ENCODE data around the gene RPS27. TPM values are rescaled to one million over a fixed set of nuclear protein-coding genes. Genes with fewer than 3 reads are reported as not detected.
A peak's percentile ranks its signal among the peaks of the same experiment; 100 is the strongest.
"Not testable (repeated sequence)": the region's sequence is repeated elsewhere in the genome, so short reads cannot be mapped to it uniquely, and the experiment has no call there.

Gene RPS27

GRCh38 chr1:154019269-154019668 is 28.7 kb downstream of the RPS27 start:
- WGBS, 2 donors (ENCODE audit: extremely low coverage in 2 of 2, insufficient read length in 2 of 2, insufficient replicate concordance in 1 of 2): no CpG with 5 or more reads among the region's 4 CpGs
- no peak overlapping the region for H2BK5ac ChIP-seq (ENCODE audit: low read length)
- no peak overlapping the region for H2AFZ ChIP-seq (ENCODE audit: low read length)
- H3K9ac ChIP-seq (ENCODE audit: low read depth, low read length, poor library complexity): no peak overlapping the region
- H3K14ac ChIP-seq (ENCODE audit: low read length): no peak overlapping the region
- H2BK12ac ChIP-seq (ENCODE audit: low read length): no peak overlapping the region
- H4K8ac ChIP-seq (ENCODE audit: low read depth, low read length): no peak overlapping the region
- no peak overlapping the region for H3K4me3 ChIP-seq (ENCODE audit: low read length in 2 of 2)
- no peak overlapping the region for H3K18ac ChIP-seq (ENCODE audit: low read length)
- H3K27me3 ChIP-seq (ENCODE audit: control insufficient read depth in 3 of 3, insufficient read depth in 3 of 3, low read depth in 1 of 3, low read length in 3 of 3): no peaks in the 10 kb centered on the region
- H3K4ac ChIP-seq (ENCODE audit: low read length): no peak overlapping the region
- H3K27ac ChIP-seq (replicated peaks; ENCODE audit: low read length): no peak overlapping the region
- H3K4me2 ChIP-seq (ENCODE audit: insufficient read depth, low read length, poor library complexity, severe bottlenecking): no peak overlapping the region
- no peaks in the 10 kb centered on the region for H3K4me1 ChIP-seq (ENCODE audit: control insufficient read depth in 2 of 2, insufficient read depth in 1 of 2, low read depth in 1 of 2, low read length in 2 of 2)
- no peak overlapping the region for H2AK5ac ChIP-seq (ENCODE audit: low read depth, low read length)
- no peaks in the 10 kb centered on the region for H3K9me3 ChIP-seq (replicated peaks in 1 of 2; ENCODE audit: control insufficient read depth in 2 of 2, insufficient read depth in 1 of 2, low read depth in 1 of 2, low read length in 2 of 2)
- H4K91ac ChIP-seq (ENCODE audit: low read depth, low read length, poor library complexity): no peak overlapping the region
- H2BK15ac ChIP-seq (ENCODE audit: low read length): no peak overlapping the region
- no peak overlapping the region for H3K23ac ChIP-seq (ENCODE audit: low read depth, low read length, poor library complexity)
- H3K79me1 ChIP-seq (ENCODE audit: low read depth, low read length): no peaks in the 10 kb centered on the region
- H2BK120ac ChIP-seq (ENCODE audit: low read depth, low read length): no peak overlapping the region
- DNase-seq (ENCODE audit: low spot score): no peak
- H3K36me3 ChIP-seq (replicated peaks in 1 of 2; ENCODE audit: control insufficient read depth in 2 of 2, insufficient read depth in 2 of 2, low read length in 2 of 2): no peaks in the 10 kb centered on the region

DNA sequence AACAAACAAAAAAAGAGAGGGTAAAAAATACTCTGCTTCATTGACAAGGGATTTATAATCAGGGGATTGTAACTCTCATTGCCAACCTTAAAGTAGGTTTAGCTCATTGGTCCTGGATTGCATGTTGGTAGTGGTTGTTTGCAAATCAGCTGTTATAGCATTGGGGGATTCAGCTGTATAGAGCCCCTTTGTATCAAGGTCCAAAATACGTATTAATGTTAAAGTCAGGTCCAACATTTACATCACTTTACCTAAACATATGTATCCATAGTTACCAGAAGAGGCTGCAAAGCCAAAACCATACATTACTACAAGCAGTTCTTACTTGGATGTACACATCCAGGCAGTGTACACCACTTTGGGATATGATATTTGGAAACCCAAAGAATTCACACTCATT is 29.4 kb downstream of the RPS27 start:
- no CpG with 5 or more reads among the region's 1 CpG for WGBS, 2 donors (ENCODE audit: extremely low coverage in 2 of 2, insufficient read length in 2 of 2, insufficient replicate concordance in 1 of 2)
- H3K9ac ChIP-seq (ENCODE audit: low read depth, low read length, poor library complexity): no peak overlapping the region
- H2AK5ac ChIP-seq (ENCODE audit: low read depth, low read length): no peak overlapping the region
- H3K4me1 ChIP-seq (ENCODE audit: control insufficient read depth in 2 of 2, insufficient read depth in 1 of 2, low read depth in 1 of 2, low read length in 2 of 2): no peaks in the 10 kb centered on the region
- H3K27me3 ChIP-seq (ENCODE audit: control insufficient read depth in 3 of 3, insufficient read depth in 3 of 3, low read depth in 1 of 3, low read length in 3 of 3): no peaks in the 10 kb centered on the region
- no peak overlapping the region for H3K14ac ChIP-seq (ENCODE audit: low read length)
- H2BK12ac ChIP-seq (ENCODE audit: low read length): no peak overlapping the region
- no peak overlapping the region for H3K27ac ChIP-seq (replicated peaks; ENCODE audit: low read length)
- no peak for DNase-seq (ENCODE audit: low spot score)
- H4K8ac ChIP-seq (ENCODE audit: low read depth, low read length): no peak overlapping the region
- H3K18ac ChIP-seq (ENCODE audit: low read length): no peak overlapping the region
- H2BK120ac ChIP-seq (ENCODE audit: low read depth, low read length): no peak overlapping the region
- H3K4me3 ChIP-seq (ENCODE audit: low read length in 2 of 2): no peak overlapping the region
- H3K4me2 ChIP-seq (ENCODE audit: insufficient read depth, low read length, poor library complexity, severe bottlenecking): no peak overlapping the region
- H2BK5ac ChIP-seq (ENCODE audit: low read length): no peak overlapping the region
- no peaks in the 10 kb centered on the region for H3K36me3 ChIP-seq (replicated peaks in 1 of 2; ENCODE audit: control insufficient read depth in 2 of 2, insufficient read depth in 2 of 2, low read length in 2 of 2)
- no peak overlapping the region for H3K23ac ChIP-seq (ENCODE audit: low read depth, low read length, poor library complexity)
- no peak overlapping the region for H2BK15ac ChIP-seq (ENCODE audit: low read length)
- H3K4ac ChIP-seq (ENCODE audit: low read length): no peak overlapping the region
- H4K91ac ChIP-seq (ENCODE audit: low read depth, low read length, poor library complexity): no peak overlapping the region
- H3K9me3 ChIP-seq (replicated peaks in 1 of 2; ENCODE audit: control insufficient read depth in 2 of 2, insufficient read depth in 1 of 2, low read depth in 1 of 2, low read length in 2 of 2): no peaks in the 10 kb centered on the region
- no peaks in the 10 kb centered on the region for H3K79me1 ChIP-seq (ENCODE audit: low read depth, low read length)
- H2AFZ ChIP-seq (ENCODE audit: low read length): no peak overlapping the region

DNA sequence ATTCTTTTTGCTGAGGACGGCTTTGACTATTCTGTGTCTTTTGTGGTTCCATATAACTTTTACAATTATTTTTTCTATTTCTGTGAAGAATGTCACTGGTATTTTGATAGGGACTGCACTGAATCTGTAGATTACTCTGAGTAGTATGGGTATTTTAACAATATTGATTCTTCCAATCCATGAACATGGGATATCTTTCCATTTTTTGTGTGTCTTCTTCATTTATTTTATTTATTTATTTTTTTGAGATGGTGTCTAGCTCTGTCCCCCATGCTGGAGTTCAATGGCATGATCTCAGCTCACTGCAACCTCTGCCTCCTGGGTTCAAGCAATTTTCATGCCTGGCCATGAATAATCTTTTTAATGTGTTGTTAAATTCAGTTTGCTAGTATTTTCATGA is 43.1 kb downstream of the RPS27 start:
- H2BK5ac ChIP-seq (ENCODE audit: low read length); H2BK120ac ChIP-seq (ENCODE audit: low read depth, low read length); DNase-seq (ENCODE audit: low spot score); H2BK12ac ChIP-seq (ENCODE audit: low read length); H4K8ac ChIP-seq (ENCODE audit: low read depth, low read length); H4K91ac ChIP-seq (ENCODE audit: low read depth, low read length, poor library complexity); H3K36me3 ChIP-seq (replicated peaks in 1 of 2; ENCODE audit: control insufficient read depth in 2 of 2, insufficient read depth in 2 of 2, low read length in 2 of 2); H2BK15ac ChIP-seq (ENCODE audit: low read length); H3K4me2 ChIP-seq (ENCODE audit: insufficient read depth, low read length, poor library complexity, severe bottlenecking); H3K18ac ChIP-seq (ENCODE audit: low read length); H3K4ac ChIP-seq (ENCODE audit: low read length); H3K79me1 ChIP-seq (ENCODE audit: low read depth, low read length); H3K27ac ChIP-seq (replicated peaks; ENCODE audit: low read length); H3K9ac ChIP-seq (ENCODE audit: low read depth, low read length, poor library complexity); H3K14ac ChIP-seq (ENCODE audit: low read length); H3K27me3 ChIP-seq (ENCODE audit: control insufficient read depth in 3 of 3, insufficient read depth in 3 of 3, low read depth in 1 of 3, low read length in 3 of 3); H3K23ac ChIP-seq (ENCODE audit: low read depth, low read length, poor library complexity); H2AK5ac ChIP-seq (ENCODE audit: low read depth, low read length); H3K4me3 ChIP-seq (ENCODE audit: low read length in 2 of 2); H3K9me3 ChIP-seq (replicated peaks in 1 of 2; ENCODE audit: control insufficient read depth in 2 of 2, insufficient read depth in 1 of 2, low read depth in 1 of 2, low read length in 2 of 2); H3K4me1 ChIP-seq (ENCODE audit: control insufficient read depth in 2 of 2, insufficient read depth in 1 of 2, low read depth in 1 of 2, low read length in 2 of 2); H2AFZ ChIP-seq (ENCODE audit: low read length): not testable (repeated sequence)
- WGBS, 2 donors (ENCODE audit: extremely low coverage in 2 of 2, insufficient read length in 2 of 2, insufficient replicate concordance in 1 of 2): no CpG with 5 or more reads among the region's 1 CpG

Small RNA genes within 50 kb of the gene (small RNA-seq; reads per million reads assigned to genes)
- gene MIR6737 (ENCODE audit: insufficient read depth) (16.2 reads per million, percentile 74 among the genes with 10 or more reads in this experiment), gene RNU6-179P (ENCODE audit: insufficient read depth) (not detected)
